T-cell (primary cell): Measurements from ENCODE around the gene GATD1. TPM values are rescaled to one million over a fixed set of nuclear protein-coding genes. Genes with fewer than 3 reads are reported as not detected.

Experiments
- ATAC-seq, 4 experiments: fragments of 200-7000 bp in 3 of 4; fragments of 150-1000 bp in 1 of 4; cut with Tn5 transposase; replicated peaks in 1 of 4; 1 replicate in 3 of 4; 2 replicates in 1 of 4; pipeline ENCODE4 v1.10.0; 2021; ENCODE audit warnings: moderate library complexity in 3 of 4, mild to moderate bottlenecking in 2 of 4, moderate number of reproducible peaks in 1 of 4
- CTCF ChIA-PET, 2 donors: fragments of 300-600 bp; sonication (Branson Sonifier 250); formaldehyde crosslinking; loops; one replicate each; lab custom pipeline; 2022; ENCODE audit warnings: antibody characterized with exemption in 2 of 2; lab: Charles Lee
- POLR2A ChIA-PET, 2 donors: fragments of 300-600 bp; sonication (Branson Sonifier 250); formaldehyde crosslinking; loops; one replicate each; lab custom pipeline; 2022; ENCODE audit warnings: antibody characterized with exemption in 2 of 2; lab: Charles Lee
- DNase-seq, 35 experiments: peaks; one replicate each; pipeline versions ENCODE4 v3.0.0 to v3.0.0-alpha.2; 2013 to 2023
- H3K27ac ChIP-seq: one replicate; pipeline ENCODE4 v1.5.1; 2013; ENCODE audit warnings: low read length
- H3K27me3 ChIP-seq, 2 experiments: replicated peaks in 1 of 2; 1 replicate in 1 of 2; 2 replicates in 1 of 2; pipeline versions ENCODE4 v1.6.1 to v1.7.0; 2013; ENCODE audit warnings: low read length in 1 of 2, mixed read lengths in 1 of 2; ENCODE audit not compliant: control insufficient read depth in 2 of 2, insufficient read depth in 2 of 2; ENCODE audit errors: extremely low read depth in 1 of 2
- H3K36me3 ChIP-seq, 2 donors: 1 replicate in 1 of 2; 2 replicates in 1 of 2; pipeline versions ENCODE4 v1.6.1 to v1.7.0; 2013; ENCODE audit warnings: low read length in 1 of 2; ENCODE audit not compliant: control insufficient read depth in 2 of 2, insufficient read depth in 1 of 2; ENCODE audit errors: extremely low read depth in 1 of 2
- H3K4me1 ChIP-seq, 2 experiments: 1 replicate in 1 of 2; 2 replicates in 1 of 2; pipeline versions ENCODE4 v1.6.1 to v1.7.0; 2013; ENCODE audit warnings: low read length in 2 of 2, mixed read lengths in 1 of 2; ENCODE audit not compliant: insufficient read depth in 2 of 2, control insufficient read depth in 1 of 2; ENCODE audit errors: extremely low read depth in 1 of 2
- H3K4me3 ChIP-seq, 2 donors: 1 replicate in 1 of 2; 2 replicates in 1 of 2; pipeline versions ENCODE4 v1.5.1 to v1.7.0; 2013; ENCODE audit warnings: mild to moderate bottlenecking in 2 of 2, low read length in 1 of 2, moderate library complexity in 1 of 2; ENCODE audit not compliant: control insufficient read depth in 1 of 2; ENCODE audit errors: extremely low read depth in 1 of 2
- H3K9me3 ChIP-seq: 2 replicates; pipeline ENCODE4 v1.7.0; 2013
- H3K27ac Mint-ChIP-seq, 2 donors: one replicate each; pipeline ENCODE4 v1.8.0; 2020 to 2021; ENCODE audit warnings: mild to moderate bottlenecking in 2 of 2, mixed read lengths in 2 of 2
- H3K27me3 Mint-ChIP-seq, 2 donors: one replicate each; pipeline ENCODE4 v1.8.0; 2021 to 2022; ENCODE audit warnings: mixed read lengths in 2 of 2
- H3K36me3 Mint-ChIP-seq: one replicate; pipeline ENCODE4 v1.8.0; 2021; ENCODE audit warnings: mixed read lengths
- H3K4me1 Mint-ChIP-seq, 3 donors: one replicate each; pipeline ENCODE4 v1.8.0; 2020 to 2022; ENCODE audit warnings: mixed read lengths in 3 of 3, mild to moderate bottlenecking in 1 of 3
- H3K4me3 Mint-ChIP-seq, 3 donors: one replicate each; pipeline ENCODE4 v1.8.0; 2020 to 2022; ENCODE audit warnings: mild to moderate bottlenecking in 3 of 3, mixed read lengths in 3 of 3, moderate library complexity in 3 of 3
- H3K9me3 Mint-ChIP-seq, 3 donors: one replicate each; pipeline ENCODE4 v1.8.0; 2020 to 2022; ENCODE audit warnings: mixed read lengths in 3 of 3
- WGBS: methylation state at CpG from one replicate; pipeline ENCODE4 v1.1.5; 2013; ENCODE audit warnings: missing lambda C conversion rate; ENCODE audit not compliant: insufficient coverage; 5-methylcytosine and 5-hydroxymethylcytosine counted together
- total RNA-seq, 35 experiments: library from RNA in 6 of 35; stranded (reverse) in 6 of 35; fragments of 120-200 nt in 1 of 35; gene quantifications; one replicate each; pipeline versions ENCODE4 v1.2.1 to v1.2.4 and lab custom pipeline; 2013 to 2026

The GATD1 gene
- total RNA-seq, 5 donors from 2014 or later (not counting 1 experiment from before 2014, with no cell fraction given), result 40.8 to 73.5 (median 70.2) TPM

GRCh38 chr11:723120-723883 is 54.0 kb downstream of the GATD1 start:
- Mint-ChIP-seq H3K27ac (peak overlapping the region in 1 of 2 donors; percentile 67), H3K9me3 (no peaks in the 10 kb centered on the region), H3K4me1 (peaks cover 6 to 28% (median 16%) of the 10 kb centered on the region in 3 donors), H3K36me3 (no peaks in the 10 kb centered on the region), H3K27me3 (peaks cover 11 to 14% of the 10 kb centered on the region in 2 donors), H3K4me3 (peak overlapping the region; percentile 60 to 89 (median 65))
- H3K4me3 ChIP-seq, result no peak overlapping the region
- peak in 25 of 35 experiments; percentile 32 to 79 (median 47) for DNase-seq
- POLR2A ChIA-PET, result interaction anchor here in 1 of 2 donors (0.6 kb wide), 1 partner anchor 63 kb away, joined by 5 read pairs; no protein-coding TSS in a partner anchor
- H3K27ac ChIP-seq, result no peak overlapping the region
- H3K27me3 ChIP-seq, result peaks cover 0 to 65% of the 10 kb centered on the region in 2 experiments
- CTCF ChIA-PET, result interaction anchor here (0.6 to 1.2 kb wide), 3 partner anchors 10 to 56 kb away, joined by 3 to 4 read pairs (median 3); partner anchors contain the start of gene TMEM80 (in 1 of the 2)
- peaks cover 13 to 61% of the 10 kb centered on the region in 2 experiments for H3K4me1 ChIP-seq
- no peaks in the 10 kb centered on the region for H3K9me3 ChIP-seq
- peak in 3 of 4 experiments; percentile 15 to 64 (median 29) for ATAC-seq
- 44% methylated on average over 3 of the region's 8 CpGs for WGBS
- no peaks in the 10 kb centered on the region for H3K36me3 ChIP-seq

GRCh38 chr11:722346-722811 is 54.9 kb downstream of the GATD1 start:
- H3K27ac Mint-ChIP-seq, result no peak overlapping the region
- H3K36me3 Mint-ChIP-seq, result no peaks in the 10 kb centered on the region
- no peaks in the 10 kb centered on the region for H3K36me3 ChIP-seq
- H3K4me1 Mint-ChIP-seq, result peaks cover 6 to 28% (median 16%) of the 10 kb centered on the region in 3 donors
- 69% methylated on average over 16 of the region's 20 CpGs for WGBS
- H3K4me1 ChIP-seq, result peaks cover 9 to 52% of the 10 kb centered on the region in 2 experiments
- H3K4me3 ChIP-seq, result no peak overlapping the region
- DNase-seq (no peak), ATAC-seq (no peak)
- peaks cover 0 to 58% of the 10 kb centered on the region in 2 experiments for H3K27me3 ChIP-seq
- H3K27me3 Mint-ChIP-seq, result peaks cover 11 to 14% of the 10 kb centered on the region in 2 donors
- H3K9me3 Mint-ChIP-seq, result no peaks in the 10 kb centered on the region
- H3K27ac ChIP-seq, result no peak overlapping the region
- CTCF ChIA-PET, result interaction anchor here (0.6 to 1.3 kb wide), 7 partner anchors 27 to 266 kb away, joined by 3 to 5 read pairs (median 3); partner anchors contain the start of gene TMEM80 (in 1 of the 2)
- no peaks in the 10 kb centered on the region for H3K9me3 ChIP-seq
- POLR2A ChIA-PET, result interaction anchor here in 1 of 2 donors (0.6 to 0.7 kb wide), 2 partner anchors 27 to 62 kb away, joined by 5 to 6 read pairs; partner anchors contain the start of gene TMEM80
- peak overlapping the region in 1 of 3 donors; percentile 77 for H3K4me3 Mint-ChIP-seq

- no peaks in the 10 kb centered on the region for H3K36me3 Mint-ChIP-seq
- POLR2A ChIA-PET, result interaction anchor here in 1 of 2 donors (0.6 to 0.7 kb wide), 2 partner anchors 26 to 75 kb away, joined by 3 to 6 read pairs; partner anchors contain the start of gene TMEM80
- 4% methylated on average over 26 of the region's 33 CpGs for WGBS
These were observed 55.4 kb downstream of the GATD1 start for GRCh38 chr11:721741-722345.

GRCh38 chr11:721247-721740 is 56.0 kb downstream of the GATD1 start:
- H3K27ac ChIP-seq, result no peak overlapping the region
- Mint-ChIP-seq H3K36me3 (no peaks in the 10 kb centered on the region), H3K4me1 (peaks cover 6 to 24% (median 13%) of the 10 kb centered on the region in 3 donors), H3K9me3 (peaks cover 0 to 3% (median 0%) of the 10 kb centered on the region in 3 donors), H3K27ac (no peak overlapping the region), H3K4me3 (peak overlapping the region; percentile 55 to 77 (median 59)), H3K27me3 (peaks cover 11 to 14% of the 10 kb centered on the region in 2 donors)
- no peaks in the 10 kb centered on the region for H3K36me3 ChIP-seq
- H3K9me3 ChIP-seq, result no peaks in the 10 kb centered on the region
- DNase-seq, result no peak
- ChIA-PET POLR2A (interaction anchor here in 1 of 2 donors (0.6 kb wide), 1 partner anchor 75 kb away, joined by 3 read pairs; no protein-coding TSS in a partner anchor), CTCF (interaction anchor here in 1 of 2 donors (1.0 to 1.3 kb wide), 3 partner anchors 26 to 185 kb away, joined by 3 to 4 read pairs (median 3); partner anchors contain the start of gene TMEM80)
- 10% methylated on average over 24 of the region's 28 CpGs for WGBS
- peaks cover 0 to 59% of the 10 kb centered on the region in 2 experiments for H3K27me3 ChIP-seq
- ATAC-seq, result peak in 3 of 4 experiments; percentile 2 to 3 (median 3)
- H3K4me3 ChIP-seq, result peak overlapping the region; percentile 11 to 23
- H3K4me1 ChIP-seq, result peaks cover 8 to 41% of the 10 kb centered on the region in 2 experiments

More at GRCh38 chr11:721741-722345, 55.4 kb downstream of the GATD1 start:
- no peaks in the 10 kb centered on the region for H3K36me3 ChIP-seq
- H3K27me3 ChIP-seq, result peaks cover 0 to 59% of the 10 kb centered on the region in 2 experiments
- no peaks in the 10 kb centered on the region for H3K9me3 Mint-ChIP-seq
- H3K27ac ChIP-seq, result no peak overlapping the region
- ATAC-seq, result peak; percentile 44 to 59 (median 52)
- DNase-seq, result peak in 32 of 35 experiments; percentile 33 to 77 (median 56)
- peaks cover 9 to 47% of the 10 kb centered on the region in 2 experiments for H3K4me1 ChIP-seq
- no peak overlapping the region for H3K27ac Mint-ChIP-seq
- peak overlapping the region in 1 of 2 donors; percentile 6 for H3K4me3 ChIP-seq
- H3K4me3 Mint-ChIP-seq, result peak overlapping the region in 2 of 3 donors; percentile 55 to 77
- no peaks in the 10 kb centered on the region for H3K9me3 ChIP-seq
- CTCF ChIA-PET, result interaction anchor here (0.6 to 1.3 kb wide), 7 partner anchors 26 to 266 kb away, joined by 3 to 5 read pairs (median 3); partner anchors contain the start of gene TMEM80 (in 1 of the 2)
- H3K4me1 Mint-ChIP-seq, result peaks cover 6 to 26% (median 16%) of the 10 kb centered on the region in 3 donors
- H3K27me3 Mint-ChIP-seq, result peaks cover 11 to 14% of the 10 kb centered on the region in 2 donors

- H3K27me3 Mint-ChIP-seq, result peaks cover 11 to 14% of the 10 kb centered on the region in 2 donors
- ChIA-PET CTCF (no interaction called here), POLR2A (no interaction called here)
- no peak overlapping the region for H3K27ac ChIP-seq
- H3K4me3 ChIP-seq, result peak overlapping the region in 1 of 2 donors; percentile 11
- peaks cover 6 to 24% (median 13%) of the 10 kb centered on the region in 3 donors for H3K4me1 Mint-ChIP-seq
- H3K36me3 Mint-ChIP-seq, result no peaks in the 10 kb centered on the region
- peaks cover 8 to 36% of the 10 kb centered on the region in 2 experiments for H3K4me1 ChIP-seq
- H3K4me3 Mint-ChIP-seq, result peak overlapping the region in 2 of 3 donors; percentile 56 to 77
- 4% methylated on average over 35 of the region's 53 CpGs for WGBS
- DNase-seq (peak in 10 of 35 experiments; percentile 13 to 59 (median 42)), ATAC-seq (peak in 3 of 4 experiments; percentile 21 to 69 (median 37))
- H3K27ac Mint-ChIP-seq, result no peak overlapping the region
- H3K27me3 ChIP-seq, result peaks cover 0 to 59% of the 10 kb centered on the region in 2 experiments
- no peaks in the 10 kb centered on the region for H3K36me3 ChIP-seq
- peaks cover 0 to 3% (median 0%) of the 10 kb centered on the region in 3 donors for H3K9me3 Mint-ChIP-seq
- no peaks in the 10 kb centered on the region for H3K9me3 ChIP-seq
These were observed 56.5 kb downstream of the GATD1 start for GRCh38 chr11:720642-721246.
